Glomerular endothelial cell (primary cell): ENCODE measurements around the gene AAGAB. TPM values are rescaled to one million over a fixed set of nuclear protein-coding genes. Genes with fewer than 3 reads are reported as not detected.

Experiments used
- DNase-seq: peaks from one replicate; pipeline ENCODE4 v3.0.0-alpha.2; 2011; ENCODE audit warnings: low read depth, low spot score; ENCODE audit errors: extremely low read depth
- total RNA-seq: library from RNA; depleted of rRNA; stranded (reverse); fragments of >200 nt; gene quantifications from 2 replicates; pipeline ENCODE4 v1.2.3, GENCODE V29; 2015

The AAGAB gene
- total RNA-seq, 1 donor from 2014 or later: 41.9 TPM

DNA sequence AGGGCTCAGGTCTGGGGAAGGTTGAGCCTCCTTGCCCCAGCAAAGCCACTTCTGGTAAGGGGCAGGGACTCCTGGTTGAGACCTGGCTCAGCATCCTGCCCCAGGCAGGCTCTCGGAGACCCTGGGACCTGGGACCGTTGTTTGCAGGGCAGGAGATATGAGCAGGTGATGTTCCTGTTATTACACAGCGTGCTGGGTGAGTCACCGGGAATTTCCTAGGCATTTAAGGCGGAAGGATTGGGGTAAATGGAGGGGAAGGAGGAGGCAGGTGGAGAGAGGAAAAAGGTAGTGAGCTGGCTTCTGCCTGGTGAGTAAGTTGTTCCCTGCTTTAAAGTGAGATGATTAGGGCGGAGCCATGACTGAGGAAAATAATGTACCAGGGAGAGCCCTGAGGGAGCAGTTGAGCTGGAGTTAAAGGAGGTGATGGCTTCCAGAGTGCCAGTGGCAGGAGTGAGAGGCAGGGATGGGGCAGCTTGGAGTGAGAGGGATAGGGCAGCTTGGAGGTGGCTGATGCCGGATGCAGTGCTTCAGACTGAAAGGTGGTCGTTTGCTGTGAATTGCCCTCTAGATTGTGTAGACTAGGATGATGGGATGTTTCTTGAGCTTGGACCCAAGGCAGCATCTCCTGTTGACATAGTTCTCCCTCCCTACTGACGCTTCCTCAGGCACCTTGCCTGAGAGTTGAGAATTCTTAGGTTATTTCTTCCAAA is 79.4 kb downstream of the AAGAB start:
- DNase-seq: no peak

DNA sequence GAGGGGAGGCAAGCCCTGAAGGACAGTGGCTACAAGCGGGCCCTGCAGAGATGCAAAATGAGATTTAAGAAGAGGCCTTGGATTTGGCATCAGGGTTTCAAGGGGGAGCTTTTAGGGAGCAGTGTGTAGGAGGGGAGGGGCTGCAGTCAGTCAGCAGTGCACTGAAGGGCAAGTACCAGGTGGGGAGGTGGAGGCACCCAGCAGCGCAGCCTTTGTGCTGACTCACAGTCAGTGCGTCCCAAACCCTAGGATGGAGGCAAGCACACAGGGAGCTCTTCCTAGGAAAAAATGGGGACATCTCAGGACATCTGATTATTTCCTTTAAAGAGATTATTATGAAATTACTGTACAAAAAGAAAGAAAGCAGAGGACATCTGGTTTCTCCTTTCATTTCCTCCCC is 80.0 kb downstream of the AAGAB start:
- no peak for DNase-seq

DNA sequence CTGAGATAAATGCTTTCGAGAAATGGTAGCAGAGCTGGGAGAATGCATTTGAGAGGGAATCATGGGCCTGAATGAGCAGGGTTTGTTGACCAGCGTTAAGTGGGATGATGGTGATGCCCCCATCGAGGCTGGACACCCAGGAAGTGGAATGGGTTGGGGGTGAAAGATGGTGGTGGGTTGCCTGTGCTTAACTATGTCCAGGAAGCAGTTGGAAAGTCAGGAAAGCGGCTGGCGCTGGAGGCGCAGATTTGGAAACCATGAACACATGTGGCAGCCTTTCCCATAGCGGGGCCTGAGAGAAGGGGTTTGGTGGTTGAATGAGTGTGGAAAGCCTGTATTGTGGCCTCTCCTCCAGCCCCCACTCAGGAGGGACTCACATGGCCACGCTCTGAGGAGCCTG is 80.7 kb downstream of the AAGAB start:
- no peak for DNase-seq

DNA sequence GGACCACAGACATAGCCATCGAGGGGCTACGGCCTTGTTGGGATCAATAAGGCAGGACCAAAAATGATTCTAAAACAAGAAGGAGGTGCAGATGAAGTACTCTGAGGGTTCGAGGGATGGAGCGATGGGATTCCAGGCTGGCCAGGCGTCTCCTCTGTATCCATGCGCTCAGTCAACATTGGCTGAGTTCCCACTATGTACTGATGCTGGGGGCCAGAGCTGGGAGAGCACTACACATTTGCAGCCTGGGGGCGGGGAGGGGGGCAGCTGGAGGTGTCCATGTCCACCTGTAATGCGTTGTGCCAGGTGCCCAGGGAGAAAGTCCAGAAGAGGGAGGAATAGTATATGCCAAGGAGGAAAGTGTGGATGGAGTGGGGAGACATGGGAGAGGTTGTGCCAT is 81.5 kb downstream of the AAGAB start:
- no peak for DNase-seq

DNA sequence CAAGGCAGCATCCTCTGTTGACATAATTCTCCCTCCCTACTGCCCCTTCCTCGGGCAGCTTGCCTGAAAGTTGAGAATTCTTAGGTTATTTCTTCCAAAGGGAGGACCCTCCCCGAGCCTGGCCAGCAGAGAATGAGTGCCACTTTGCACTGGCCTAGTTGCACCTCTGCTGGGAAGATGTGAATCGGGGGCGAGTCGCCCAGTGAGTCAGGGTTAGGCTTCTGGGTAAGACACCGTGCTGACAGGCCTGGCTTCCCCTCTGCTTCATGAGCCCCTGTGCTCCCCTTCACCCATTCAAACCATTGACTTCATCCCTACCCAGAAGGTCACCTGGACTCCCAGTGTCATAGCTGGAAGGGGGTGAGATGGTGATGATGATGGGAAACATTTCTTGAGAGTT is 82.3 kb downstream of the AAGAB start:
- no peak for DNase-seq

DNA sequence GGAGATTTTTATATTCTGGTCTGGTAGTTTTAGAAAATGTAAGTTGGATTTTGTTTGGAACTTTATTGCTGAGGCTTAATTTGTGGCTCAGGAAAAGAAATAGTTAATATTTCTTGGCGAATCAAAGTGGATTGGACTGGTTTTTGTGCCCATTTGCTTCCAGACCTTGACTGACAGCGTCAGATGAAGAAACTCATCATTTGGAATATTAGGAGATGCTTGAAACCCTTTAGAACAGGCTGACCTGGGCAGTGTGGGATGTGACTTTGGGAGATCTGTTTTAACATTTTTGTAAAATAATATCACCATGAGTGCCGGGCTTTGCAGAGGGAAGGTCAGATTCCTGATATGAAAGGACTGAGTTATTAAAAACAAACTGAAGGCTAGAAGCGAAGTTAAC is 83.0 kb downstream of the AAGAB start:
- no peak for DNase-seq

DNA sequence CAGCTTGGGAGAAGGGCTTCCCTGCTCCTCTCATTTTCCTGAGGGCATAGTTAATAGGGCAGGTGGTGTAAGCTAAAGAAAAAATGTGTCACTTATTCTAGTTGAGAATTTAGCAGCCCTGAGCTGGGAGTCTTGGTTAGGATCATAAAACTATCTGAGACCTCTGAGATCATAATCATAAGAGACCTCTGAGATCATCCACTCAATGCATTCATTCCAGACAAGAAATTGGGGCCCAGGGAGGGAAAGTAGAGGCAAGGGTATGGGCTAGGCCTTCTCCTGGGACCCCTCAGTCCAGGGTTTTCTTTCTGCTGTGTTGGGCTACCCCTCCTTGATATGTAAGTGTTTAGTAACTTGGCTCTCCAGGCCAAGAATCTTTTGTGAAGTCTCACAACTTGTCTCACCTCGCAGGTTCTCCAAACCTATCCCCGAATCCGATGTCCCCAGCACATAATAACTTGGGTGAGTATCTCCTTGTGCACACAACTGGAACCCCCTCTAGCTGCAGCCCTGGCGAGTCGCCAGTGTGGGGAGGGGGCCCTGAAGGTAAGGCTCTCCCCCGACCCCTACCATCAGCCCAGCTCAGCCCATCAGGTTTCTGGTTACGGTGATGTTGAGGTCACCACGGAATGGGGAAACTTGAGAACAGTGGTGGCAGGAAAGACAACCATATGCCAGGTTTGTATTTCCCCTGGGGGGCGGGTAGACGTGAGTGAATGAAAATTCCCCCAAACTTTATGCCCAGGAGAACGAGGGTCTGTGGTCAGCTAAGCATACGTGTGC is 84.1 kb downstream of the AAGAB start:
- no peak for DNase-seq

DNA sequence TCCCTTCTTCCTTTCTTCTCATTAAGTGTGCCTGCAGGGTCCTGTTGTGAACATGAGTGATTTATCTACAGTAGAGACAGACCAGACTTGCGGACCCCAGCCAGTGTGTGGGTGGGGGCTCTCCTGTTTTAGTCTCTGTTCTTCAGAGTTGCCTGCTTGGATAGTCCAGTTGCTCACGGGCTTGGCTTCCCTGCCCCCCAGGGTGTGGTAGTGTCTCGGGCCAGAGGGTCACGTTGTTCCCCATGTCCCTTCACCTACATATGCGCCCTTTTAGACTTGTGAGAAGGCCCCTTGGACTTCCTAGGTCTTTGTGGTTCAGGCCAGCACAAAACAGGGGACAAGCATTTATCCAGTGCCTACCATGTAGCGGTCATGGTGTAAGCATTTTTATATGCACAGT is 85.8 kb downstream of the AAGAB start:
- DNase-seq: no peak

DNA sequence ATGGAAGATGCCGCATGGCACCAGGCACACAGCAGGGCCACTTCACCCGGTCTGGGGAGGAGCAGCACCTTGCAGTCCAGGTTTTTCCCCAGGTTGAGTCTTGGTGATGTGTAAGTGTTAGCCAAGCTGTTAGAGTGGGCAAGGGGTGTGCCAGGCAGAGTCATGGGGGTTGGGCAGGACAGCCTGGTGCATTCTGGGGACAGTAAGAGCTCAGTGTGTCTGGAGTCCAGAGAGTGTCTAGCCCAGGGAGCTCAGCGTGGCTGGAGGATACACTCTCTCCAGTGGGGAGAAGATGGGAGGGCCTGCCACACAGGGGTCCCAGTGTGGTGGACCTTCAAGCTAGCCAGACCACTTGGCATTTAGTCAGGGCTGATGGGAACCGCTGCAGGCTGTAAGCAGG is 87.4 kb downstream of the AAGAB start:
- DNase-seq: no peak

DNA sequence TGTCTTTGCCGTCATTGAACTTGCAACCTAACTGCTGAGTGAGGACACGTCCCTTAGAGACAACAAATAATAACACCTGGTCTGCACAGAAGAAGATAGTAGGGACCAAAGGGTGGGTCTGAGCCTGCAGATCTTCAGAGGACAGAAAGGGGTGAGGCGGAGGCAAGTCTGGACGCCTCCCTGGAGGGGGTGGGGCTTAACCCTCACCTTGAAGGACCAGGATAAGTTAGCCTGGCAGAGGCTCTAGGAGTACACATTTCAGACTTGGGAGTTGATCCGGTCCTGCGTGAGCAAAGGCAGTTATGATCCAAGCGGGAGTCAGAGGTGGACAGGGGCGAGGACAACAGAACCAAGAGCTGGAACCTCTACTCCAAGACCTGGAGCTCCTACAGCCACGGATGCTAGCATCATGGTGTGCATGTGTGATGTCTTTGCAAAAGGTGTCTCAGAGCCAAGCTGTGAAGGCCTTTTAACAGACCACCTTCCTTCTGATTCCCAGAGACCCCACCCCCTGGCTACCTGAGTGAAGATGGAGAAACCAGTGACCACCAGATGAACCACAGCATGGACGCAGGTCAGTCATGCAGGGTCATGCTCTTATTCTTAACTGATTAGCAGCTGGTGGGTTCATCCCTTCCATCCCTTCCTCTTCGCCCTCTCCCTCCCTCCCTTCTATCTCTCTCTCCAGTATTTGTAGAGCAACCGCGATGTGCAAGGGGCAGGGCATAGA is 88.0 kb downstream of the AAGAB start:
- no peak for DNase-seq

DNA sequence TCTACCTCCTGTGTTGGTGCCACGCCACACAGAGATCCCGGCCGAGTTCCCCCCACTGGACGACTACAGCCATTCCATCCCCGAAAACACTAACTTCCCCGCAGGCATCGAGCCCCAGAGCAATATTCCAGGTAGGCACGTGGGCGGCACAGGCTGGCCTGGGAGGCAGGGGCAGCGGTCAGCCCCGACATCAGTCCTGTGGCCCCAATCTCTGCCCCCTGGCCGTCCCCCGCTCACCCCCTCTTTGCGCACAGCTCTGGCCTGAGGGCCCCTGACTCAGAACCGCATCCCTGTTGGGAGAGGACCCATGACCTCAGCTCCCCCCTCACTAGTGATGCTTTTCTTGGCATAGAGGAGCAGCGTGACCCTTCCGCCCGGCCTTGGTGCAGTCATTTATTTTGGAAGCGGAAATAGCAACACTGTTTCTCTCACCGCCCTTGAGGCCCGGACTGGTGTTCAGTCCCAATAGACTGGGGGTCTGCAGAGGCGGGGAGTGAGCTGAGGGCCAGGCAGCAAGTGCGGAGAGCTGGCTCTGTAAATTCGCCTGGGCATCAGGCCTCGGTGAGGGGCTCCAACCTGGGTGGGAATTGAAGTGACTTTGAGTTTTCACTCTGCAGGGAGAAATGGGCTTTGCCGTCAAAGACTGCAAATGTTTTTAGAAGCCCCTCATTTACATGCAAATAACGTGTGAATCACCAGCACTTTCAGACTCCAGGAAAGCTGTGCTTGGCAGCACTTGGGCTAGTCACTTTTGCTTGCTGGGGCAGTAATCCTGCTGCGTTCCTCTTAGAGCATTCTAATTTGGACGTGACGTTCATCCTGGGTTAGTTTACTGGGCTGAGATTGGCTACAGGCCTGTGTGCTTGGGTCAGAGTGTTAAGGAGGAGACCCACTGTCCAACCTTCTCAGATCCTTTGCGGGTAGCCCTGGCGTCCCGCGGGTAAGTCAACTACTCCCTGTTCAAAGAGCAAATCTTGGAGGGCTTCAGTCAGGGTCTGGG is 88.9 kb downstream of the AAGAB start:
- no peak for DNase-seq

DNA sequence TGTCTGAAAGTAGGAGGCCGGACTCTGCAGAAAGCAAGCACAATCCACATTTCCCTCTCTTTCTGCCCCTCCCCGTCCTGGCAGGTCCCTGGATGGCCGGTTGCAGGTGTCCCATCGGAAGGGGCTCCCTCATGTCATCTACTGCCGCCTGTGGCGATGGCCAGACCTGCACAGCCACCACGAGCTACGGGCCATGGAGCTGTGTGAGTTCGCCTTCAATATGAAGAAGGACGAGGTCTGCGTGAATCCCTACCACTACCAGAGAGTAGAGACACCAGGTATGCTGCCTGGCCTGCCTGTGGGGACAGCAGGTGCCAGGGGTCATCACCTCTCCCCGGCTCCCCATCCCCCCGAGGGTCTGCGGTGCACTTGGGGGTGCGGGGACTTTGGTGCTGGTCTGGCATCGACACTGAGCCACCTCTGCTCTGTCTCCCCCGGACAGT is 89.6 kb downstream of the AAGAB start:
- no peak for DNase-seq

DNA sequence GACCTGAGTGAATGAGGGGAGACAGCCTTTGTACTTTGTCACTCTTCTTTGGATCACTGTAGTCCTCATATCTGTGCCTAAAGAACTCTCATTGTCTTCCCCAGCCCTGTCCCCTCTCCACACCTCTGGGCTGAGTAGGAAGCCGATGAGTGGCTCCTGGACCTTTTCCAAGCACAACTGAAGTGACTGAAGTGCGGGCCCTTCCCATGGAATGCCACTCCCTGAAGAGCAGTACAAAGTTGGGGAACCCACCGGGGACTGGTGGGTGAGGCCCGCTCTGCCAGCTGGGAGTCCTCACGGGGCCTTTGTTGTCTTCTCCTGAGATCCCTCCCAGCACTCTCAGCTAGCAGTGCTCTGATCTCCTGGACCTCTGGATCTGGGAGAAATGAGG is 90.1 kb downstream of the AAGAB start:
- DNase-seq: no peak

DNA sequence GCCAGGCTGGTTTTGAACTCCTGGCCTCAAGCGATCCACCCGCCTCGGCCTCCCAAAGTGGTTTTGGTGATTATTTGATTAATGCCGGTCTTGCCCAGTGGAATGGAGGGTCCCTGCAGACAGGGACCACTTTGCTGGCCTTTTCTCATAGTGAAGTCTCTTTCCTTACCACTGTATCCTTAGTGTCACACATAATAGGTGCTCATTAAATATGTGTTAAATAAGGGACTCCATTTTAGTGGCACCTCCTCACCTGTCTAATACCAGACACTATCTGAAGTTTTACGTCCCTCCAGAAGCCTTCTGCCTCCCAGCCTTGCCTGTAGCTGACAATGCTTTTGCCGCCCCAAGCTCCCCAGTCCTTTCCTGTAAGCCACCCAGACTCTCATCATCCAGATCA is 91.3 kb downstream of the AAGAB start:
- DNase-seq: no peak

DNA sequence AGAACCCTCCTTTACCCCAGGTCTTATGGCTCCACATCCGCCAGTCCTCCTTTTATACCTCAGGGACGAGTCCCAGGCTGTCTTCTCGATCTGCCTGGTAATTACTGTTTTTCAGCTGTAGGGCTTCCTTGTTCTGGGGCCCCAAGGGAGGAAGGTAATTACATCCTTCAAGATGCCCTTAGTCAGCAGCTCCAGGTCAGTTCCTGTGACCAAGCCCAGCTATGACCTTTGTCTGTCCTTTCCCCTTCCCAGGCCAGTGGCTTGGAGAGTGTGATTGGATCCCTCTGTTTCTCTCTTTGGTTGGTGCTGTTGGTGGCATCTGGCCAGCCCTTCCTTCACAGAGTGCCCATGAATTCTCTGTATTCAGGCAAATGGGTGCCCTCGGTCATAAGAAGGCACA is 92.6 kb downstream of the AAGAB start:
- no peak for DNase-seq

DNA sequence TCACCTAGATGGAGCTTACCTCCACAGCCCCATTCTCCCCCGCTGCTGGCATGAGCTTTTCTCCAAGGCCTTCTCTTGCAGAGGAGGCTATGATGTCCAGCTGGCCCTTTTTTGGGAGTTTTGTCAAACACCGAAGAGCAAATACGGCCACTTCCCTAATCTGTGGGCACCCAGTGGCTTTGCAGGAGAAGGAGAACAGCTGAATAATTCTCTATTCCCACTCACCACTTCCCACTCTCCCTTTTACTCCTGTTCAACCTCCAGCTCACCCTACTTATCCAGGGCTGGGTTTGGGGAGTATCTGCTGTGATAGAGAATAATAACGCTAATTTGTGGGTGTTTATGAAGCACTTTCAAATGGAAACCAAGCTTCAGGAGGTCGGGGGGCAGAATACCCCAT is 93.0 kb downstream of the AAGAB start:
- no peak for DNase-seq

DNA sequence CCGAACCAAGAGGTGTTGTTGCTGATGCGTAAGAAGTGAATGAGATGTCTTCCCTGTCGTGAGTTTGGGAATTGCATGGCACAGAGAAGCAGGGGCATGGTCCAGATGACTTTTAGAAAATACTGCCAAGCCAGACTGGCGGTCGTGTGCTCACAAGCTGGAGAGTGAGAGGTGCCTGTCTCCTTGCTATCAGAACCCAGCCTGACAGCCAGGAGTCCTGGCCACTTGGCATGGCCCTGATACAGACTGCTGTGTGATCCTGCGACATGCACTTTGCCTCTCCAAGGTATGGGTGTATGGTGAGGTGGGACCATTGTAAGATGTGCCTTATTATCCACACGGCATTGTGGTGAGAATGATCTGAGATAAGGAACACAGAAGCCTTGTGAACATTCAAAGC is 96.1 kb downstream of the AAGAB start:
- DNase-seq: no peak

DNA sequence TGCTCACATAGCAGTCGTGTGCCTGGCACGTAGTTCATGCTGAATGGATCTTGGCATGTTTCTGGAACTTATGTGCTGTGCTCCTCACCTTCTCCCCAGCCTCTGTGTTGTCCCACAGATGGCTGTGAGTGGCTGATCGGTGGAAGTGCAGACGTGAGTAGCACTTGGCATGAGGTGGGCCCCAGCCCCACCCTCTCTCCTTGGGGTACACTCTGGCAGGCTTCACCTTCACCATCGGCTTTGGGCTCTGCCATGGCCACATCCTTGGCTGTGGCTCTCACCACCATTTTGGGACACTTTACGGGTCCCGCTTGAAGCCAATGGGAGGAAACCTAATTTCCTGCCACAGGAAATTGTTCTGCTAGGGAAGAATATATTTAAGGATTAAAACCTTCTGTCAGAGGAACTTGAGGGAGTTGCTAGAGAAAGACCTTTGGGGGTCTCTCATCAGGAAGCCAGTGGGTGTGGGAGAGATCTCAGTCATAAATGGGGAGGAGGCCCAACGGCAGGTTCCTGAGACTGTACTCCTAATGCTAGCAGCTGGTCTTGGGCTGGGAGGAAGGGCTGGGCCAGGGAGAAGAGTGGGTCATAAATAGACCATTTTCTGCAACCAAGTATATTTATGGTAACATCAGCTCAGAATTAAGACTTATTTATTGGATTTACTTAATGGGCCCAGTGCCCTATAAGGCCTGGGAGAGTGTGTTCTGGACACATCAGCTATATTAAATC is 96.8 kb downstream of the AAGAB start:
- DNase-seq: no peak

DNA sequence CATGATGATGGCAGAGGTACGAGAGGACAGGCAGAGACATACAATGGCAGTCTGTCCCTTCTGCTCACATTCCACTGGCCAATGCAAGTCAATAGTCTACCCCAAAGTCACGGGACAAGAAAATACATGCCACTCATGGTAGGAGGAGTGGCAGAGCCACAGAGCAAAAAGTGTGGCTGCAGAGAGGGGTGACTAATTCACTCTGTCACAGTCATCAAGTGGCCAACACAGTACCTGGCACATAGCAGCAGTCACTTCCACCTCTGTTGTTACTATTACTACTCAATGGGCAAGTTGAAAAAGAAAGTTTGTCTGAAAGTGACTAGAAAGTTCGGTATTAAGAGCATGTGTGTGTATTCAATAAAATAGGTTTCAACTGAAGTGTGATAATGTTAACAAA is 97.6 kb downstream of the AAGAB start:
- DNase-seq: no peak

DNA sequence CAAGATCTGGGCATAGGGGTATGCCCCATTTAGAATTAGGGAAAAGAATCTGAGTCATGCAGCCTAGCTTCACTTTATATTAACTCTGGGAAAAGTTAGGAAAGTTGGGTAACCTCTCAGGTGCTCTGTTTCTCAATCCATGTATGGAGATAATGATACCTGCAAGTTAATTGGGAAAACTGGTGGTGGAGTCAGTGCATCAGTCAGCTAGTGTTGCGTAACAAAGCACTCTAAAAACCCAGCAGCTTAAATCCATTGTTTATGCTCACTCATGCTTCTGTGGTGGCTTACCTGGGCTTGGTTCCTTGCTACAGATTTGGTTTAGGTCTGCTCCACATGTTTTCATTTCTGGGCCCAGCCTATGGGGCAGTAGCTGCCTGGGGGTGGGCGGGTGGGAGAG is 98.0 kb downstream of the AAGAB start:
- no peak for DNase-seq
